ENCODE data around the gene ZNF385B.

DNA sequence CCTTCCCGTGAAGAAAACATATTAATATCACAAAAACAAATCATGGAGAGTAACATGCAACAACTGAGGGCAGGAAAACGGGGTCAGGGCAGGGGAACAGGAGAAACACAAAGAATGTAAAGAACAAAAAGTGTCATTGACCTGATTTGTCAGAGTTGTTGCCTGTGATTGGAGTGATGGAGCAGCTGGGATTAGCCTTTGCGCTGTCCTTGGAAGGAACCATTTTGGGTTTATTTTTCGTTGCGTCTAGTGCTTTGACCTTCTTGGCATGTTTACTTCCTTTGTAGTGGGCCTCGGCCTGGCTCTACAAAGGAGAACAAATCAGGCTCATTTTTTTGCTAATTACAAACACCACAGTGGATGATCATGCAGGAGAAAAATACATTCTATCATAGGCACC lies 378.3 kb downstream of the ZNF385B start:
- TF ChIP-seq, protein P1, sequence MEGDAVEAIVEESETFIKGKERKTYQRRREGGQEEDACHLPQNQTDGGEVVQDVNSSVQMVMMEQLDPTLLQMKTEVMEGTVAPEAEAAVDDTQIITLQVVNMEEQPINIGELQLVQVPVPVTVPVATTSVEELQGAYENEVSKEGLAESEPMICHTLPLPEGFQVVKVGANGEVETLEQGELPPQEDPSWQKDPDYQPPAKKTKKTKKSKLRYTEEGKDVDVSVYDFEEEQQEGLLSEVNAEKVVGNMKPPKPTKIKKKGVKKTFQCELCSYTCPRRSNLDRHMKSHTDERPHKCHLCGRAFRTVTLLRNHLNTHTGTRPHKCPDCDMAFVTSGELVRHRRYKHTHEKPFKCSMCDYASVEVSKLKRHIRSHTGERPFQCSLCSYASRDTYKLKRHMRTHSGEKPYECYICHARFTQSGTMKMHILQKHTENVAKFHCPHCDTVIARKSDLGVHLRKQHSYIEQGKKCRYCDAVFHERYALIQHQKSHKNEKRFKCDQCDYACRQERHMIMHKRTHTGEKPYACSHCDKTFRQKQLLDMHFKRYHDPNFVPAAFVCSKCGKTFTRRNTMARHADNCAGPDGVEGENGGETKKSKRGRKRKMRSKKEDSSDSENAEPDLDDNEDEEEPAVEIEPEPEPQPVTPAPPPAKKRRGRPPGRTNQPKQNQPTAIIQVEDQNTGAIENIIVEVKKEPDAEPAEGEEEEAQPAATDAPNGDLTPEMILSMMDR (IDR thresholded peaks at IDR 0.05): no peak
- no peak for TF ChIP-seq POLR2A (IDR thresholded peaks at IDR 0.05)

Data from uterus (tissue), 2 donors.